Fibroblast of skin of right quadriceps (primary cell): Measurements from ENCODE around the gene AUTS2.

Experiments
- DNase-seq: peaks from one replicate; pipeline ENCODE4 v3.0.0-alpha.2; 2013

Gene AUTS2

DNA sequence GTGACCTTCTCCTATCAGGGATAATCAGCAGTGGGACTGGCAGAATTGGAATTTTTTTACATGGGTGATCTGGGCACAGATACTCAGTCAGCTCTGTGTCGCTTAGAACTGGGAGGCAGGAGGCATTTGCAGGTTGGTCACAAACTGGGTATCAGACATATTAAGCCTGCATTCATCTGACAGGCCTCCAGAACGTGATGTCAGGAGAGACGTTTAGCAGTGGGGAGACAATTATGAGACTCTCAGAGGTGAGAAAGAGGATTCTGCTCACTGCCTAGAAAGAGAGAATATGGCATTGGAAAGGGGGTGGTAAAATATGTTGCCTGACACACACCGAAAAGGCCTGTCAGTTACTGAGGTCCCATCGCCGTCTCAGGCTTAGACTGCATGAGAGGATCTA lies 816.1 kb downstream of the AUTS2 start:
- DNase-seq = no peak

GRCh38 chr7:70415179-70415972 lies 817.1 kb downstream of the AUTS2 start:
- DNase-seq = no peak

DNA sequence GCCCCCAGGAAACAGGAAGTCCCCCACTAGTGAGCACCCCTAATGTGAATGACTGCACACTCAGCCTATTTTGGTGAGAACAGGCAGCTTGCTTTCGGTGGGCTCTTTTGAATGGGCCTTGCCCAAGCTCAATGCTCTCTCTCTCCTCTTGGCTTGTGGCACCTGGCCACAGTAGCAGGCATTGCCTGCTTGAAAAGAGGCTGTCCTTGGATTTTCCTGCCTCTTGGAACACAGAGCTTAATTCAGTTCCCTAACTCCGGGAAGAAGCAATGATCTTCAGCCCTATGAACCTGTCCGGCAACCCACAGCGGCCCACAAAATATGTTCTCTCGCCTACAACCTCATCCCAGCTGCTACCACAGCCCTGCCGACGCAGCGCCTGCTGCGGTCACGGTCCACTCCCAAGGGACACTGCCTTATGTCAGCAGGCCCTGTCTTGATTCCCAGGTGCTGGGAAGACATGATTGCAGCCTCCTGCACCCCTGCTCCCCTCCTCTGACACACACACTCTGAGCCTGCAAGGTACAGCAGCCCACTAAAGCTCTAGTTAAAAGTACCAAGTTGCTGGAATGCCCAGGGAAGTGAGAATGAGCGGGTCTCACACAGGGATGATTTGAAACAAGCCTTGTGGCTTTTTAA lies 818.2 kb downstream of the AUTS2 start:
- no peak for DNase-seq

DNA sequence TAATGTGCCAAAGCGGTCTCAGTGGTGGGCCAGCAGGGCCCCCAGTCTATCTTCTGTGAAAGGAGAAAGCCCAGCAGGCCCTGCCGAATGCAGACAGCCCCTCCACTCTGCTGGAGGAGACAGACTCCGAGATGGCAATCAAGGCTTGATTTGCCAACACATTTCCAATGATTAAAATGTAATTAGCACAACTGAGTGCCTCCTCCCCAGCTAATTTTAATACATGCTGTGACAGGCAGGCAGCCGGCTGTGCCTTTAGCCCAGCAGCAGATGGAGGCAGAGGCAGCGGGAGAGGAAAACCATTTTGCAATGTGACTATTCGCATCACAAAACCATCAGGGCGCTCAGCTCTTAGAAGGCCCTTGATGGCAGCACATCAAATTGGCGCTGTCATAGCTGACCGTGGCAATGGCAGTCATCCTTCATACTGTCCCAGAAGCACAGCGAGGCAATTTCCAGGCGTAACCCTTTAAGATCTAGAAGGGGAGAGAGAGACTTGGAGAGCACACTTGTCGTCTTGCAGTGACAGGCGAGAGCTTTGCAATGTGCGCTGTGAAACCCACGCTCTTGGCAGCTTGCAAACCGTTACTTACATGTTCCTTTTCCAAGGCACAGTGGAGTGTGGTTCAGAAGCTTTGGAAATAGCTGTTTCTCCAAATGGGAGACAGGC lies 818.8 kb downstream of the AUTS2 start:
- no peak for DNase-seq

GRCh38 chr7:70419526-70420380 lies 821.5 kb downstream of the AUTS2 start:
- no peak for DNase-seq

GRCh38 chr7:70420381-70420662 lies 822.0 kb downstream of the AUTS2 start:
- no peak for DNase-seq

DNA sequence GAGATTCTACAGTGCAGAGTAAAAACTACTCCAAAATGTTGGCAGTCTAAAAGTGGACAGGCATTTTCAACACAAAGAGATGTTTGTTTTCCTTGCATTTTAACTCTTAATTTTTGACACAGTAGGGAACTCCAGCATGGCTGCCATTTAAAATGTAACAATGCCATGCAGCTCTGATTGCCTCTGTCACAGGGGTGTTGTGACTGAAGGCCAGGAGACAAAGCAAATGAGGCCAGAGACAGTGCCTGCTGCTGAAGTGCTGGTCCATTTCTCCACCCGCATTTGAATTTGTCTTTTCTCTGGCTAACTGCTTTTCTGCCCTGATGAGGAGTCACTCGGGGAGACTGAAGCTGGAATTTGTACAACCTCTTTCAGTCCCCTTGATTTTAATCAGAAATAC lies 823.0 kb downstream of the AUTS2 start:
- no peak for DNase-seq

DNA sequence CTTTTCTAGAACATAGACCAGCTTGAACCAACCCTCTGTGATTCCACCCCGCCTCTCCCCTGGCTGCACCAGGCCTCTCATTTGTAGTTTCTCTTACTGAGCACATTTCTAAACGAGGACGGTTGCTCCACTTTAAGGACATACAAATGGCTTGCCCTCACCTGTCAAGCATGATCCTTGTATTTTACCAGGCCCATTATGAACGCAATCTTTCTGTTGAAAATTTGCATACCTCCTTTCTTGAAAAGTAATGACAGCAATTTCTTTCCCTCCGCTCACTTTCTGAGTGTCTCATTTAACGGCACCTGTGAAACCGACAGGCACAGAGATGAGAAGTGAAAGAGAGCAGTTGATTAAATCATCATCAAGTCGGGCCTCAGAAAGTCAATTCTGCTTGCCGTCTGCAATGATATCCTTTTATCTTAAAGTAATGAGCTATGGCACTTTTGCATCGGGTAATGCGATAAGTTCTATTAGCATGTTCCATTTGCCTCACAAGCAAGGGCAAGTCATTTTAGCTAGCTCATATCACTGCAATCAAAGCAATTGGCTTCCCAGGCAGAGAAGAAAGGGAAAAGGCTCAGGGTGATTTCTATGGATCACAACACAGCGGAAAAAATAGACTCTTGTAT lies 828.1 kb downstream of the AUTS2 start:
- DNase-seq = no peak

DNA sequence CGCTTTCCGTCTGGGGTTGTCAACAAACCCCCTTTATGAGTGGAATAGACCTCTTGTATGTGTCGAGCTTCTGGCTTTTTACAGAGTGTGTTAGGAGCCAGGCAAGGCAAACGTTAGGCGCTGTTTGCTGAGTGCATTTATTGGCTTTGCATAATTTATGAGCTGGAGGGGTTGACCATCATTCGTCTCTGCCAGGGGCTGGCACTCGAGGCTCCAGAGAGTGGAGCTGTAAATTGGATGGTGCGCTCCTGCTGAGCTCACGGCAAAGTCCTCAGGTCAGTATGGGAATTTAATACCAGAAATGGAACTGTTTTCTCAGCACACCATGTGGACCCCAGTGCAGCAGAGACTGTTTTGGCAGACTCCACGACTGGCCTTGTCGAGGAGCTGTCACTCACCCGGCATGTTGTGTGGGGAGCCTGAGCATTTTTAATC lies 834.3 kb downstream of the AUTS2 start:
- no peak for DNase-seq

DNA sequence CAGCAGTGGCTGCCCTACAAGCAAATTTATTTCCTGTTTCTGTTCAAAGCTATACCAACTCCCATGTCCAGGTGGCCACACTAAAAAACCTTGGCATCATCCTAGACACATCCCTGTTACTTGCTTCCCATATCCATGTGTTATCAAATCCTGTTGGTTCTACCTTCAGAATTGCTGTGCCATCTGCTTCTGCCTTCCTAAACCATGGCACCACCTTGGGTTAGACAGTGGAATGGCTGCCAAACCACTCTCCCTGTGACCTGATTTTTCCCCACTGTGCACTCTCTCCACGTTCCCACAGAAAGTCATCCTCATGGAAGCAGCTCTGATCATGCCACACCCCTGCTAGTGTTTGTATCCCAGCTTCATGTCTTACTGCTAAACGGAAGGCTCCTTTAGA lies 836.1 kb downstream of the AUTS2 start:
- no peak for DNase-seq

GRCh38 chr7:70434821-70435220 lies 836.5 kb downstream of the AUTS2 start:
- no peak for DNase-seq

- DNase-seq = no peak
Measured at GRCh38 chr7:70435634-70436033, 837.4 kb downstream of the AUTS2 start.

- no peak for DNase-seq
Measured at GRCh38 chr7:70436790-70437350, 838.6 kb downstream of the AUTS2 start.

DNA sequence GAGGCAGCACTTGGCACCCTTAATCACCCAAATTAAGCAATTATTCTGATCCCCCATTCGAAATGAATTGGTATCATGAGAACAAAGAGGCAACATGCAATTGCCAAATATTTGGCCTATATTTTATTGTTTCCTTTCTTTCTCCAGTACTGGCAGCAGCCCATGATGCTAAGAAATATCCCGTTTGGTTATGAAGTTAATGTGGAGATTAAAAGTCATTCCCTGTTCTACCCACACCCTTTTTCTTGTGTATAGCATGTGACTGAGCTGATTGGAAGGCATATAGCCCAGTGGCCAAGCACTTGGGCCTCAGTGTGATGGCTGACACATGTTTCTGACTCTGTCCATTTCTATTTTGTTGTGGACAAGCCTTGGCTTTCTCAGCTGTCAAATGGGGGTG lies 841.4 kb downstream of the AUTS2 start:
- no peak for DNase-seq

GRCh38 chr7:70446448-70447143 lies 848.3 kb downstream of the AUTS2 start:
- no peak for DNase-seq

DNA sequence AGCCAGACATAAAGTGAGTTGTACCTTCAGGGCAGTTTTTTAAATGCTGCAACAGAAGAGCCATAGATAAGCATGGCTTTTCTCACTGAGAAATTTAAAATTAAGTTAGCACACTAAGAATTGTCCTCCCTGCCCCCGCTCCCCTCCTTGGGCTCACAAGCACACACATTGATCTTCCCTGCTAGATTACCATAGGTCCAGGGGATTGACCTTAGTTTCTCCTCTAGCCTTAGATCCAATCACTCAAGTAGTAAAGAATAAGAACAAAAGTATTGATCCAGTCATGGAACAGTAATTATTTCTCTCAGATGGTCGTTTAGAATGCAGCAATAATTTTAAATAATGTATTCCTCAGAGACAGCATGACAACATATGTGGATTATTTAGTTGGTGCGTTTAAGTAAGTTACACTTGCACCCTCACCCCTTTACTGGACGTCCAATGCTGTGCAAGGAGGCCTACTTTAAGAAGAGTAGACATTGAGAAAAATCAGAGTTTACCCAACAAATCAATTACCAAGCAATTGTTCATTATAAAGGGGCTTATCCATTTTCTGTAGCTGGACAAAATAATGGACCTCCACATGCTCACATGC lies 850.1 kb downstream of the AUTS2 start:
- DNase-seq = no peak

- DNase-seq = no peak
Measured at GRCh38 chr7:70450731-70451130, 852.5 kb downstream of the AUTS2 start.

- DNase-seq = no peak
Measured at GRCh38 chr7:70455925-70456324, 857.6 kb downstream of the AUTS2 start.

DNA sequence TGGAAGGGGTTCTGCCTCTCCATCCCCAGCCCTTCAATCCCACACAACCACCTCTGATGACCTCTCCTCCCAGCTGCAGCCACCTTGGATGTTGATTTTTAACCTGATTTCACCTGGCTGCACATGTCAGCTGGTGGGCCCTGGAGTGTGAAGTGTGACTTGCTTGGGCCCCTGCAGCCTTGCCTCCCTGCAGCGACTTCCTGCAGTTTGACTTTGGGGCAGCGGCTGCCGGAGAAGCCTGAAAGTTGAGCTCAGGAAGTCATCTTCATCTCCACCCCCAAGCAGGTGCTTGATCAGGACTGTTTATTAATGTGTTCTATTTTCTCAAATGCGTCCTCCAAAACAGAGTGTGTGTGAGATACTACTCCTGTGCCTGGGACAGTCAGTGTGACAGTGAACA lies 858.4 kb downstream of the AUTS2 start:
- no peak for DNase-seq

DNA sequence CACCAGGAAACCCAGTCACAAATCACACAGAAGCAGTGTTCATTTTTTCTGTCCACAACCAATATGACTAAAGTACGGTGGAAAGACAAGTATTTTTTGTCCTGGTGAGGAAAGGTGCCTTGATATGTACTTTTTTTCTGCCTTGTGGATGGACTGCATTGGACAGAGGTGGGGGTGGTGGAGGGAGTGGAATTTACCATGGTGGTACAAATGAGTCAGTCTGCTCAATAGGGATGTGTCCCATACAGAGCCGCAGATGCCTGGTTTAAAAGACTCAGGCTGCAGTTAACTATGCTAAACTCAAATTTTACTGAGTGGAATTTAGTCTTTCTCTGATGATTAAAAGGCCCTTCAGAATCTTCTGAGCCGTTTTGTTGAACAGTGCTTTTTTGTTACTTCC lies 859.2 kb downstream of the AUTS2 start:
- DNase-seq = peak; percentile 13

DNA sequence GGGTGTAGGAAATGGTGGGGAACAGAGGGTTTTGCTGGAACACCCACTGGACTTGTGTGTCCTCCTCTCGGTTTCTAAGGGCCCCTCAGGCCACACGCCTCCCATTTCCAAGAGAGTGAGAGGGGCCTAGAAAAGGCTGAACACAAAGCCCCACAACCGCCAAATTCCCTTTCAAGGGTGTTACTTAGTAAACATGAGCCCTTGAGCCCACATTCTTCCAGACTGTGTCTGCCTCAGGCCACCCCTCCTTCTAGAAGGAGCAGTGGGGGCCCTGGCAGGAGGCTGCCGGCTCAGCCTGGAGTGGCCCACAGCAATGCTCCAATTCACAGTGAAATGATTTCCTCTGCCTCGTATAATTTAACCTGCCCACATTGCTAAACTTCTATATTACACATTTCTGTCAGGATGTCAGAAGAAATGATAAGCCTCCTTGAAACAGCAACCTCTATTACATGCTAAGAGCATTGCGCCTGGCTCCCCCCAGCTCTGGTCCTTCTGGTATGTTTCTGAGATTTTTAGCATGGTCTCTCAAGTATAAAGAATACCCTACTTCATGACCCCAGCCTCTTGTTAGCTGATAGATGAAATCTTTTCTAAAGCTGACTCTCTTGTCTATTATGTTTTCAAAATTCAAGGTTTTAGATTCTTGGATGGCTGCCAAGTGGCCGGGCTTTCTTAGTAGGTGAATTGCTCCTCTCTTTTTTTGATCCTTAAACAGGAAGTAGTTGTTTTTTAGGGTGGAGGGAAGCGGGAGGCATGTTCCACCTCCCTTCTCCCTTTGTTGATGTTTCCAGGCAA lies 859.8 kb downstream of the AUTS2 start:
- DNase-seq = peak; percentile 13
